HFFc6 (cell line): ENCODE results near the gene MBD3L4. TPM values are rescaled to one million over a fixed set of nuclear protein-coding genes. Genes with fewer than 3 reads are reported as not detected.
"Not testable (repeated sequence)": the region's sequence is repeated elsewhere in the genome, so short reads cannot be mapped to it uniquely, and the experiment has no call there.

Experiments used
- DNase-seq: peaks from one replicate; pipeline ENCODE4 v3.0.0-alpha.2; 2018
- H3K27ac Mint-ChIP-seq: 2 replicates; pipeline ENCODE4 v1.8.0; 2020; ENCODE audit warnings: mild to moderate bottlenecking, mixed read lengths
- H3K27me3 Mint-ChIP-seq: 2 replicates; pipeline ENCODE4 v1.8.0; 2021; ENCODE audit warnings: mild to moderate bottlenecking, moderate library complexity, mixed read lengths; ENCODE audit not compliant: insufficient read depth
- H3K36me3 Mint-ChIP-seq: 2 replicates; pipeline ENCODE4 v1.8.0; 2021; ENCODE audit warnings: low read depth, mixed read lengths
- H3K4me1 Mint-ChIP-seq: 2 replicates; pipeline ENCODE4 v1.8.0; 2020; ENCODE audit warnings: low read depth, mixed read lengths
- H3K4me3 Mint-ChIP-seq: 2 replicates; pipeline ENCODE4 v1.8.0; 2020; ENCODE audit warnings: mild to moderate bottlenecking, moderate library complexity, mixed read lengths
- H3K9me3 Mint-ChIP-seq: 2 replicates; pipeline ENCODE4 v1.8.0; 2020; ENCODE audit warnings: mild to moderate bottlenecking, mixed read lengths
- CTCF ChIP-seq: fragments of 200-600 bp; sonication (generic); IDR thresholded peaks from 2 replicates; pipeline ENCODE4 v1.5.0; 2021; ENCODE audit warnings: antibody characterized with exemption, mild to moderate bottlenecking
- long read RNA-seq: library from polyadenylated mRNA; unstranded; transcript quantifications from one replicate; pipeline ENCODE4 v2.0.0, GENCODE V29; 2019
- total RNA-seq, 6 experiments: library from RNA; stranded (reverse); fragmentation: NEBNext Ultra II Directional; extraction: Animal tissue kit (Norgen Biotek cat#: 25700); gene quantifications; 2 replicates in 1 of 6; 3 replicates in 5 of 6; pipeline ENCODE4 v1.2.3, GENCODE V29; 2021

Gene MBD3L4
- total RNA-seq, result not detected
- long read RNA-seq, result 0 reads

GRCh38 chr19:7040079-7040478 lies at the start of gene MBD3L4:
Gene MBD3L4 (minus strand): TSS chr19:7040179. CDS start chr19:7040144, 35 bp downstream.
- not testable (repeated sequence) for H3K27ac Mint-ChIP-seq, H3K27me3 Mint-ChIP-seq, H3K36me3 Mint-ChIP-seq, H3K4me1 Mint-ChIP-seq, H3K4me3 Mint-ChIP-seq, DNase-seq, H3K9me3 Mint-ChIP-seq

- Mint-ChIP-seq H3K27me3 (peaks cover 4% of the 10 kb centered on the region), H3K4me1 (no peaks in the 10 kb centered on the region), H3K4me3 (no peak overlapping the region), H3K27ac (no peak overlapping the region), H3K36me3 (peaks cover 71% of the 10 kb centered on the region), H3K9me3 (peaks cover 87% of the 10 kb centered on the region)
- no peak for TF ChIP-seq CTCF
- no peak for DNase-seq
Observed at GRCh38 chr19:7088999-7089398, 49.0 kb upstream of the MBD3L4 start.

- no peak overlapping the region for H3K4me3 Mint-ChIP-seq
- peaks cover 96% of the 10 kb centered on the region for H3K9me3 Mint-ChIP-seq
- H3K36me3 Mint-ChIP-seq, result peaks cover 81% of the 10 kb centered on the region
- no peak overlapping the region; the same call in 1 of the 2 replicates for H3K27ac Mint-ChIP-seq
- H3K4me1 Mint-ChIP-seq, result no peaks in the 10 kb centered on the region
- DNase-seq, result peak; percentile 4
- peaks cover 5% of the 10 kb centered on the region for H3K27me3 Mint-ChIP-seq
- no peak for TF ChIP-seq CTCF
Observed at GRCh38 chr19:7083076-7083956, 43.3 kb upstream of the MBD3L4 start.

- no peaks in the 10 kb centered on the region for H3K4me1 Mint-ChIP-seq
Observed at GRCh38 chr19:7078008-7078407, 38.0 kb upstream of the MBD3L4 start.

GRCh38 chr19:7076151-7076550 lies 36.2 kb upstream of the MBD3L4 start:
- no peak overlapping the region for H3K27ac Mint-ChIP-seq
- H3K27me3 Mint-ChIP-seq, result peaks cover 3% of the 10 kb centered on the region; the same call in 1 of the 2 replicates
- H3K4me3 Mint-ChIP-seq, result no peak overlapping the region
- H3K9me3 Mint-ChIP-seq, result peaks cover 70% of the 10 kb centered on the region
- no peak for DNase-seq
- no peak for TF ChIP-seq CTCF
- H3K4me1 Mint-ChIP-seq, result no peaks in the 10 kb centered on the region
- peaks cover 85% of the 10 kb centered on the region for H3K36me3 Mint-ChIP-seq

More at GRCh38 chr19:7078008-7078407, 38.0 kb upstream of the MBD3L4 start:
- Mint-ChIP-seq H3K27ac (no peak overlapping the region), H3K36me3 (peaks cover 96% of the 10 kb centered on the region), H3K9me3 (peaks cover 83% of the 10 kb centered on the region), H3K27me3 (peaks cover 4% of the 10 kb centered on the region), H3K4me3 (no peak overlapping the region)
- no peak for TF ChIP-seq CTCF
- no peak for DNase-seq

GRCh38 chr19:7074705-7075282 lies 34.8 kb upstream of the MBD3L4 start:
- no peak for DNase-seq
- no peak for TF ChIP-seq CTCF
- H3K27me3 Mint-ChIP-seq, result peaks cover 3% of the 10 kb centered on the region; the same call in 1 of the 2 replicates
- H3K4me3 Mint-ChIP-seq, result no peak overlapping the region
- peaks cover 57% of the 10 kb centered on the region for H3K9me3 Mint-ChIP-seq
- H3K27ac Mint-ChIP-seq, result no peak overlapping the region
- no peaks in the 10 kb centered on the region for H3K4me1 Mint-ChIP-seq
- peaks cover 72% of the 10 kb centered on the region for H3K36me3 Mint-ChIP-seq
